Naive thymus-derived CD8-positive, alpha-beta T cell (primary cell): ENCODE results near the gene RABGAP1. TPM values are rescaled to one million over a fixed set of nuclear protein-coding genes. Genes with fewer than 3 reads are reported as not detected.

Experiments used
- ATAC-seq, 2 donors: fragments of 150-1000 bp; cut with Tn5 transposase in 1 of 2; sonication (Bioruptor Pico), chemical (Tn5 transposase) in 1 of 2; 1 replicate in 1 of 2; 2 replicates in 1 of 2; pipeline ENCODE4 v1.10.0; 2021; ENCODE audit warnings: mild to moderate bottlenecking in 2 of 2, moderate library complexity in 2 of 2
- POLR2A ChIA-PET: fragments of 350-600 bp; sonication (Branson Sonifier 250); formaldehyde crosslinking; loops from one replicate; lab custom pipeline; 2021; ENCODE audit warnings: antibody characterized with exemption; lab: Charles Lee
- DNase-seq, 10 donors: peaks; one replicate each; pipeline versions ENCODE4 v3.0.0 to v3.0.0-alpha.2; 2020 to 2022
- H3K27ac Mint-ChIP-seq, 10 donors: one replicate each; pipeline ENCODE4 v1.8.0; 2020 to 2022; ENCODE audit warnings: mild to moderate bottlenecking in 10 of 10, mixed read lengths in 10 of 10, moderate library complexity in 4 of 10, inconsistent platforms in 1 of 10
- H3K27me3 Mint-ChIP-seq, 5 donors: one replicate each; pipeline ENCODE4 v1.8.0; 2021 to 2022; ENCODE audit warnings: mixed read lengths in 5 of 5
- H3K36me3 Mint-ChIP-seq, 3 donors: one replicate each; pipeline ENCODE4 v1.8.0; 2020 to 2022; ENCODE audit warnings: mixed read lengths in 3 of 3, mild to moderate bottlenecking in 2 of 3, inconsistent platforms in 1 of 3
- H3K4me1 Mint-ChIP-seq, 4 donors: one replicate each; pipeline ENCODE4 v1.8.0; 2021 to 2022; ENCODE audit warnings: mixed read lengths in 4 of 4
- H3K4me3 Mint-ChIP-seq, 10 donors: one replicate each; pipeline ENCODE4 v1.8.0; 2020 to 2022; ENCODE audit warnings: mild to moderate bottlenecking in 10 of 10, mixed read lengths in 10 of 10, moderate library complexity in 6 of 10, inconsistent platforms in 1 of 10
- H3K9me3 Mint-ChIP-seq, 9 donors: one replicate each; pipeline ENCODE4 v1.8.0; 2020 to 2022; ENCODE audit warnings: mixed read lengths in 9 of 9, mild to moderate bottlenecking in 3 of 9, inconsistent platforms in 1 of 9, moderate library complexity in 1 of 9
- polyA plus RNA-seq, 3 donors: library from polyadenylated mRNA; unstranded; fragments of 300-500 nt; fragmentation: Illumina TruSeq; gene quantifications; one replicate each; pipeline ENCODE4 v1.2.3, GENCODE V29; 2021
- total RNA-seq, 8 experiments: library from RNA in 2 of 8; stranded (reverse) in 2 of 8; gene quantifications; one replicate each; pipeline ENCODE4 v1.2.3 and lab custom pipeline; 2021 to 2026

The RABGAP1 gene
- total and polyA plus RNA-seq, 5 experiments from 2014 or later, result 21.9 to 43.5 (median 26.6) TPM

DNA sequence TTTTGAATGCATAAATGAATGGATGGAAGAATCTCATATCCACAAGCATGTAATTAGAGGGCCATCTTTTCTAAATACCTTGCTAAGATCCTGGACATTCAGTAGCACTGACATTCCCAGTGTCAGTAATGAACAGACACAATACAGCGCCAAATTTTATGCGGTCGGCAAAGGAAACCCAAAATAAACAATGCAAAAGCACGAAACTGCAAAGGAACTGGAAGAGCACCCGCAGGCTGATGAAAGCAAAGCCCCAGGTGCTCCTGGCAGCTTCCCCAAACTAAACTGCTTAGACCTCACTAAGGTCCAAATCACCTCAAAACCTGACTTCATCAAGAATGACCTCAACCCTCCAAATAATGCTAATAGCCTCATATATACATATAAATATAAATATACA lies 194.6 kb downstream of the RABGAP1 start:
- peaks cover 0 to 2% (median 0%) of the 10 kb centered on the region in 4 donors for H3K4me1 Mint-ChIP-seq
- H3K27ac Mint-ChIP-seq, result no peak overlapping the region
- DNase-seq, result no peak
- no peak overlapping the region for H3K4me3 Mint-ChIP-seq
- peaks cover 0 to 49% (median 16%) of the 10 kb centered on the region in 3 donors for H3K36me3 Mint-ChIP-seq
- POLR2A ChIA-PET, result no interaction called here
- no peaks in the 10 kb centered on the region for H3K9me3 Mint-ChIP-seq
- no peaks in the 10 kb centered on the region for H3K27me3 Mint-ChIP-seq
- ATAC-seq, result no peak

DNA sequence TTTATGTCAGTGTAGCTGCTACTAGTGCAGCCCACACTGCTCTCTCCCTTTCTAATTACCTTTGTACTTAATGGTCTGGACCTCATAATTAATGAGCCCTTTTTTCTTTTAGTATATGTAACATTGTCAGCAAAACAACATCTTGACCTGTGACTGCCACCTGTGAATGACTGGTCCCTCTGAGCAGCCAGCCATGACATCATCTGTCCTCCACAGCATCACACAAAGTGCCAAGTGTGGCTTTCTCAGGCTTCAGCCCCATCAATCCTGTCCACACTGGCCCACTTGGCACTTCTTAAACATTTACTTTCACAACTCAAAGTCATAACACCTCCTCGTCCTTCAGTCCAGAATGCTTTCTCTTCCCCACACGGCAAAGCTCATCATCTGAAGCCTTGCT lies 197.3 kb downstream of the RABGAP1 start:
- Mint-ChIP-seq H3K4me1 (peaks cover 0 to 2% (median 0%) of the 10 kb centered on the region in 4 donors), H3K27me3 (no peaks in the 10 kb centered on the region), H3K4me3 (no peak overlapping the region), H3K27ac (peak overlapping the region in 2 of 10 donors; percentile 16 to 51), H3K9me3 (no peaks in the 10 kb centered on the region), H3K36me3 (peaks cover 0 to 53% (median 20%) of the 10 kb centered on the region in 3 donors)
- DNase-seq, result no peak
- ATAC-seq, result no peak
- POLR2A ChIA-PET, result no interaction called here

GRCh38 chr9:123149067-123149466 lies 208.2 kb downstream of the RABGAP1 start:
- no peaks in the 10 kb centered on the region for H3K9me3 Mint-ChIP-seq
- ATAC-seq (no peak), DNase-seq (no peak)
- no peaks in the 10 kb centered on the region for H3K4me1 Mint-ChIP-seq
- H3K36me3 Mint-ChIP-seq, result peaks cover 0 to 52% (median 20%) of the 10 kb centered on the region in 3 donors
- H3K27me3 Mint-ChIP-seq, result no peaks in the 10 kb centered on the region
- no peak overlapping the region for H3K27ac Mint-ChIP-seq
- H3K4me3 Mint-ChIP-seq, result no peak overlapping the region
- POLR2A ChIA-PET, result no interaction called here

- Mint-ChIP-seq H3K4me3 (no peak overlapping the region), H3K9me3 (no peaks in the 10 kb centered on the region), H3K36me3 (peaks cover 0 to 44% (median 20%) of the 10 kb centered on the region in 3 donors), H3K4me1 (no peaks in the 10 kb centered on the region), H3K27ac (no peak overlapping the region), H3K27me3 (no peaks in the 10 kb centered on the region)
- ATAC-seq (no peak), DNase-seq (no peak)
- POLR2A ChIA-PET, result no interaction called here
Measured at GRCh38 chr9:123150708-123151503, 210.1 kb downstream of the RABGAP1 start.

Other genes with a start within 250 kb of the RABGAP1 start
- gene OR1L4, start 217.0 kb upstream of the RABGAP1 start, total RNA-seq, result not detected
- gene OR1L4, start 217.0 kb upstream of the RABGAP1 start, polyA plus RNA-seq, result not detected
- gene OR1L6, start 198.7 kb upstream of the RABGAP1 start, total RNA-seq, result not detected
- not detected for gene OR1L6, start 198.7 kb upstream of the RABGAP1 start, polyA plus RNA-seq
- gene OR5C1, start 152.1 kb upstream of the RABGAP1 start, total RNA-seq, result not detected
- not detected for gene OR5C1, start 152.1 kb upstream of the RABGAP1 start, polyA plus RNA-seq
- not detected for gene OR1K1, start 140.9 kb upstream of the RABGAP1 start, total RNA-seq
- gene OR1K1, start 140.9 kb upstream of the RABGAP1 start, polyA plus RNA-seq, result not detected
- gene PDCL, start 112.4 kb upstream of the RABGAP1 start, total RNA-seq, result 10 to 100 TPM; 19.6 to 20.8 TPM
- gene PDCL, start 112.4 kb upstream of the RABGAP1 start, polyA plus RNA-seq, result 10 to 100 TPM in 1 of 3 donors, 1 to 10 TPM in 2; 7.8 to 10.8 (median 8.3) TPM
- 10 to 100 TPM; 55.8 to 60.6 TPM for gene RC3H2, start 35.7 kb upstream of the RABGAP1 start, total RNA-seq
- gene RC3H2, start 35.7 kb upstream of the RABGAP1 start, polyA plus RNA-seq, result 10 to 100 TPM; 17.1 to 23.2 (median 18.2) TPM
- gene ZBTB6, start 27.7 kb upstream of the RABGAP1 start, total RNA-seq, result 10 to 100 TPM; 19.8 to 20.0 TPM
- gene ZBTB6, start 27.7 kb upstream of the RABGAP1 start, polyA plus RNA-seq, result 1 to 10 TPM; 2.0 to 4.4 (median 2.1) TPM
- 10 to 100 TPM in 1 of 2 experiments, 1 to 10 TPM in 1; 9.1 to 10.4 TPM for gene ZBTB26, start 9.5 kb upstream of the RABGAP1 start, total RNA-seq
- 1 to 10 TPM in 1 of 3 donors, under 1 TPM in 2; 0.57 to 1.3 (median 0.66) TPM for gene ZBTB26, start 9.5 kb upstream of the RABGAP1 start, polyA plus RNA-seq
- gene GPR21, start 92.6 kb downstream of the RABGAP1 start, total RNA-seq, result under 1 TPM; 0.60 to 0.91 TPM
- not detected for gene GPR21, start 92.6 kb downstream of the RABGAP1 start, polyA plus RNA-seq